H1 (cell line): ENCODE measurements around the gene PEX19. TPM values are rescaled to one million over a fixed set of nuclear protein-coding genes. Genes with fewer than 3 reads are reported as not detected.

ENCODE experiments used
- CTCF ChIA-PET: fragments of 300-600 bp; sonication (Branson Sonifier 250); formaldehyde crosslinking; loops from one replicate; lab custom pipeline; 2021; ENCODE audit not compliant: partially characterized antibody; lab: Charles Lee
- POLR2A ChIA-PET: fragments of 300-600 bp; sonication (Branson Sonifier 250); formaldehyde crosslinking; loops from one replicate; lab custom pipeline; 2021; ENCODE audit warnings: inconsistent platforms; ENCODE audit not compliant: partially characterized antibody; lab: Charles Lee
- DNase-seq, 2 experiments: peaks; one replicate each; pipeline versions ENCODE4 v3.0.0 to v3.0.0-alpha.2; 2010 to 2022; ENCODE audit warnings: low spot score in 2 of 2, low read depth in 1 of 2, mixed read lengths in 1 of 2
- FAIRE-seq: peaks from 2 replicates; lab custom pipeline; 2011; peaks lifted over from hg19 to GRCh38; lab: Jason Lieb, UNC
- H2AFZ ChIP-seq: 2 replicates; pipeline ENCODE4 v1.8.1; 2012; ENCODE audit warnings: low read length, inconsistent platforms
- H2AK5ac ChIP-seq: 2 replicates; pipeline ENCODE4 v1.6.1; 2013; ENCODE audit warnings: low read depth, low read length
- H2BK120ac ChIP-seq: replicated peaks from 2 replicates; pipeline ENCODE3; 2013; ENCODE audit warnings: low read depth, low read length, inconsistent platforms
- H2BK12ac ChIP-seq: 2 replicates; pipeline ENCODE4 v1.6.1; 2013; ENCODE audit warnings: low read depth, low read length
- H2BK15ac ChIP-seq: 2 replicates; pipeline ENCODE4 v1.6.1; 2013; ENCODE audit warnings: low read length
- H2BK20ac ChIP-seq: 2 replicates; pipeline ENCODE4 v1.6.1; 2013; ENCODE audit warnings: low read length
- H2BK5ac ChIP-seq: 2 replicates; pipeline ENCODE4 v1.6.1; 2013; ENCODE audit warnings: low read depth, low read length
- H3K14ac ChIP-seq: 2 replicates; pipeline ENCODE4 v1.6.1; 2013; ENCODE audit warnings: inconsistent platforms; ENCODE audit not compliant: insufficient read length
- H3K18ac ChIP-seq: 2 replicates; pipeline ENCODE4 v1.6.1; 2013; ENCODE audit warnings: low read length; ENCODE audit errors: extremely low read depth
- H3K23ac ChIP-seq: 2 replicates; pipeline ENCODE4 v1.6.1; 2013; ENCODE audit warnings: inconsistent platforms; ENCODE audit not compliant: insufficient read length
- H3K23me2 ChIP-seq: 2 replicates; pipeline ENCODE4 v1.6.1; 2013; ENCODE audit warnings: low read depth, low read length
- H3K27ac ChIP-seq: 2 replicates; pipeline ENCODE4 v1.6.1; 2011; ENCODE audit warnings: low read depth, low read length, inconsistent platforms
- H3K27me3 ChIP-seq, 4 experiments: replicated peaks in 1 of 4; 1 replicate in 1 of 4; 2 replicates in 3 of 4; pipeline versions ENCODE4 v1.6.1 to v1.8.1; 2011 to 2013; ENCODE audit warnings: low read length in 3 of 4, mild to moderate bottlenecking in 3 of 4, inconsistent platforms in 2 of 4, mixed read lengths in 2 of 4, moderate library complexity in 1 of 4; ENCODE audit not compliant: control insufficient read depth in 3 of 4, insufficient read depth in 3 of 4; ENCODE audit errors: extremely low read depth in 1 of 4
- H3K36me3 ChIP-seq, 4 experiments: 2 replicates each; pipeline versions ENCODE4 v1.6.1 to v1.8.1; 2011 to 2013; ENCODE audit warnings: mild to moderate bottlenecking in 4 of 4, low read length in 3 of 4, moderate library complexity in 2 of 4, control low read depth in 1 of 4, inconsistent platforms in 1 of 4; ENCODE audit not compliant: insufficient read depth in 4 of 4, control insufficient read depth in 2 of 4
- H3K4ac ChIP-seq: replicated peaks from 2 replicates; pipeline ENCODE3; 2013; ENCODE audit warnings: low read length, low read depth, mixed read lengths, inconsistent platforms; ENCODE audit not compliant: insufficient read length
- H3K4me1 ChIP-seq, 4 experiments: replicated peaks in 1 of 4; 1 replicate in 1 of 4; 2 replicates in 3 of 4; pipeline versions ENCODE4 v1.6.1 to v1.8.1; 2011 to 2013; ENCODE audit warnings: low read length in 3 of 4, inconsistent platforms in 2 of 4, mixed read lengths in 1 of 4; ENCODE audit not compliant: insufficient read depth in 4 of 4, control insufficient read depth in 3 of 4
- H3K4me2 ChIP-seq, 2 experiments: 2 replicates each; pipeline versions ENCODE4 v1.6.1 to v1.8.1; 2011 to 2013; ENCODE audit warnings: low read depth in 2 of 2, low read length in 2 of 2, control low read depth in 1 of 2, inconsistent platforms in 1 of 2, mild to moderate bottlenecking in 1 of 2; ENCODE audit not compliant: insufficient read depth in 1 of 2
- H3K4me3 ChIP-seq, 4 experiments: fragments of 200-600, 300-600 bp in 1 of 4; sonication (generic), shearing (Covaris generic), sonication (Bioruptor Twin) in 1 of 4; 2 replicates each; pipeline versions ENCODE4 v1.5.1 to v1.8.1; 2011 to 2016; ENCODE audit warnings: low read length in 4 of 4, low read depth in 3 of 4, control low read depth in 2 of 4, inconsistent platforms in 2 of 4, mild to moderate bottlenecking in 2 of 4, mixed read lengths in 1 of 4, moderate library complexity in 1 of 4; ENCODE audit not compliant: insufficient read depth in 2 of 4; ENCODE audit errors: extremely low read depth in 1 of 4
- H3K56ac ChIP-seq: replicated peaks from 2 replicates; pipeline ENCODE3; 2013; ENCODE audit warnings: low read depth, mild to moderate bottlenecking, mixed read lengths, low read length, inconsistent platforms; ENCODE audit not compliant: insufficient read length
- H3K79me1 ChIP-seq: 2 replicates; pipeline ENCODE4 v1.6.1; 2013; ENCODE audit warnings: low read depth, low read length, control low read depth
- H3K79me2 ChIP-seq, 2 experiments: 2 replicates each; pipeline versions ENCODE4 v1.6.1 to v1.8.1; 2012 to 2013; ENCODE audit warnings: low read length in 2 of 2, mild to moderate bottlenecking in 2 of 2, inconsistent platforms in 1 of 2; ENCODE audit not compliant: insufficient read depth in 2 of 2, control insufficient read depth in 1 of 2
- H3K9ac ChIP-seq, 4 experiments: replicated peaks in 1 of 4; 1 replicate in 1 of 4; 2 replicates in 3 of 4; pipeline versions ENCODE4 v1.6.1 to v1.8.1; 2011 to 2013; ENCODE audit warnings: low read depth in 3 of 4, low read length in 3 of 4, control low read depth in 2 of 4, mild to moderate bottlenecking in 2 of 4, moderate library complexity in 2 of 4, inconsistent platforms in 1 of 4; ENCODE audit errors: extremely low read depth in 1 of 4
- H3K9me3 ChIP-seq, 2 experiments: 2 replicates each; pipeline versions ENCODE4 v1.6.1 to v1.8.1; 2012 to 2013; ENCODE audit warnings: mild to moderate bottlenecking in 2 of 2, moderate library complexity in 2 of 2, control low read depth in 1 of 2, inconsistent platforms in 1 of 2, low read depth in 1 of 2, low read length in 1 of 2, mixed read lengths in 1 of 2; ENCODE audit not compliant: insufficient read depth in 2 of 2
- H4K20me1 ChIP-seq, 2 experiments: replicated peaks in 1 of 2; 2 replicates each; pipeline versions ENCODE3 to v1.8.1; 2011 to 2013; ENCODE audit warnings: inconsistent platforms in 2 of 2, low read length in 2 of 2, mild to moderate bottlenecking in 1 of 2; ENCODE audit not compliant: insufficient read depth in 2 of 2, control insufficient read depth in 1 of 2
- H4K5ac ChIP-seq: 2 replicates; pipeline ENCODE4 v1.6.1; 2013; ENCODE audit warnings: low read length, low read depth, mixed read lengths, inconsistent platforms; ENCODE audit not compliant: insufficient read length
- H4K8ac ChIP-seq: 2 replicates; pipeline ENCODE4 v1.8.0; 2013; ENCODE audit warnings: mild to moderate bottlenecking, moderate library complexity, low read length, inconsistent platforms; ENCODE audit not compliant: insufficient read depth; ENCODE audit errors: extremely low read depth
- H4K91ac ChIP-seq: replicated peaks from 2 replicates; pipeline ENCODE3; 2013; ENCODE audit warnings: low read length, mixed read lengths, inconsistent platforms; ENCODE audit not compliant: insufficient read length
- BCL11A ChIP-seq, 2 experiments: IDR thresholded peaks; one replicate each; pipeline ENCODE4 v1.6.1; 2011; ENCODE audit warnings: low read depth in 2 of 2, low read length in 2 of 2, mild to moderate bottlenecking in 2 of 2
- CHD1 ChIP-seq: IDR thresholded peaks from 2 replicates; pipeline ENCODE4 v1.6.1; 2012; ENCODE audit warnings: low read depth, low read length, improper control_type of control experiment
- EP300 ChIP-seq, 2 experiments: IDR thresholded peaks; 1 replicate in 1 of 2; 2 replicates in 1 of 2; pipeline ENCODE4 v1.6.1; 2011 to 2012; ENCODE audit warnings: low read depth in 2 of 2, low read length in 2 of 2, mild to moderate bottlenecking in 2 of 2, borderline replicate concordance in 1 of 2, inconsistent platforms in 1 of 2, moderate library complexity in 1 of 2
- GTF2F1 ChIP-seq: IDR thresholded peaks from 2 replicates; pipeline ENCODE4 v1.6.1; 2012; ENCODE audit warnings: low read depth, low read length, improper control_type of control experiment, borderline replicate concordance
- KDM1A ChIP-seq: fragments of 200-600, 300-600 bp; sonication (generic); IDR thresholded peaks from 2 replicates; pipeline ENCODE4 v1.7.1; 2016; ENCODE audit warnings: mild to moderate bottlenecking, low read length, borderline replicate concordance
- MAX ChIP-seq: IDR thresholded peaks from 2 replicates; pipeline ENCODE4 v1.6.1; 2012; ENCODE audit warnings: inconsistent platforms
- POLR2A ChIP-seq, 2 experiments: IDR thresholded peaks; 1 replicate in 1 of 2; 2 replicates in 1 of 2; pipeline ENCODE4 v1.6.1; 2011; ENCODE audit warnings: low read depth in 2 of 2, low read length in 2 of 2, mild to moderate bottlenecking in 2 of 2; ENCODE audit errors: control extremely low read depth in 1 of 2
- SP4 ChIP-seq: IDR thresholded peaks from 2 replicates; pipeline ENCODE4 v1.6.1; 2012; ENCODE audit warnings: low read length, inconsistent platforms
- TAF1 ChIP-seq: IDR thresholded peaks from 2 replicates; pipeline ENCODE4 v1.6.1; 2011; ENCODE audit warnings: mild to moderate bottlenecking, low read depth, low read length
- WGBS, 2 experiments: shearing (Covaris generic) in 1 of 2; methylation state at CpG; one replicate each; pipeline versions ENCODE4 v1.1.6 to v1.1.7; 2013 to 2015; ENCODE audit warnings: low lambda C conversion rate in 2 of 2, mixed read lengths in 2 of 2, inconsistent platforms in 1 of 2, low coverage in 1 of 2, missing lambda C conversion rate in 1 of 2; ENCODE audit not compliant: insufficient replicate concordance in 2 of 2, insufficient coverage in 1 of 2, insufficient read length in 1 of 2; ENCODE audit errors: extremely low coverage in 1 of 2, missing lambda C conversion rate in 1 of 2; 5-methylcytosine and 5-hydroxymethylcytosine counted together
- long read RNA-seq, 2 experiments: library from RNA in 1 of 2; library from capped mRNA in 1 of 2; stranded (forward); transcript quantifications; one replicate each; pipeline ENCODE4 v2.0.0, GENCODE V29; 2021; ENCODE audit warnings: inconsistent platforms in 1 of 2
- polyA minus RNA-seq, 3 experiments: library from RNA; depleted of rRNA, polyadenylated mRNA; stranded (reverse); fragments of >200 nt; gene quantifications; 1 replicate in 2 of 3; 2 replicates in 1 of 3; pipeline ENCODE4 v1.2.3, GENCODE V29; 2011
- polyA plus RNA-seq, 7 experiments: library from polyadenylated mRNA; depleted of rRNA in 3 of 7; stranded (reverse) in 5 of 7; unstranded in 2 of 7; fragments of >200 nt in 5 of 7; fragments of 200-250 nt in 2 of 7; gene quantifications; 1 replicate in 5 of 7; 2 replicates in 1 of 7; 4 replicates in 1 of 7; pipeline versions ENCODE4 v1.2.1 to v1.2.3, GENCODE V29; 2011 to 2013; ENCODE audit warnings: missing spikeins in 2 of 7, mixed read lengths in 2 of 7
- total RNA-seq: library from RNA; stranded (reverse); fragmentation: NEBNext Ultra II Directional; extraction: Animal tissue kit (Norgen Biotek cat#: 25700); gene quantifications from 2 replicates; pipeline ENCODE4 v1.2.1, GENCODE V29; 2021

PEX19 gene
- total RNA-seq (80.2 TPM in 2 replicates), polyA plus RNA-seq (2011; rRNA removed) (36.4 and 50.4 TPM in 2 replicates), polyA minus RNA-seq (2011; rRNA and poly(A)+ RNA removed) (76.8 and 97.3 TPM in 2 replicates)
- 48.4 TPM for polyA plus RNA-seq (2011; cell fraction: cytosol; rRNA removed)
- 35.9 TPM for polyA plus RNA-seq (2011; cell fraction: nucleus; rRNA removed)
- 55.8 to 63.3 TPM (median 57.7 TPM) in 4 replicates for polyA plus RNA-seq (2012, experiment 1 of 2)
- polyA plus RNA-seq (2012, experiment 2 of 2), result 34.3 TPM
- 33.4 TPM for polyA plus RNA-seq (2013, experiment 1 of 2)
- 32.0 TPM for polyA plus RNA-seq (2013, experiment 2 of 2)
- polyA minus RNA-seq (2011; cell fraction: cytosol; rRNA and poly(A)+ RNA removed), result 28.8 TPM
- 69.6 TPM for polyA minus RNA-seq (2011; cell fraction: nucleus; rRNA and poly(A)+ RNA removed)
- long read RNA-seq, experiment 1, transcript PEX19-201 (8 exons, 3,661 nt), result major isoform, 20 of 52 reads
- long read RNA-seq, experiment 1, partial matches to known transcripts, result 24 of 52 reads
- long read RNA-seq, experiment 1, other reads (novel, unspliced or antisense), result 7 of 52 reads
- long read RNA-seq, experiment 2, transcript PEX19-201 (8 exons, 3,661 nt), result major isoform, 26 of 31 reads
- long read RNA-seq, experiment 2, partial matches to known transcripts, result 1 of 31 reads
- long read RNA-seq, experiment 2, other reads (novel, unspliced or antisense), result 1 of 31 reads

GRCh38 chr1:160284782-160285344 is at the start of gene PEX19:
Gene PEX19 (minus strand): TSS chr1:160285133. CDS start chr1:160285124, 9 bp downstream.
- ChIA-PET CTCF (interaction anchor here (0.7 to 1.6 kb wide), 11 partner anchors 10 to 123 kb away, joined by 3 to 8 read pairs (median 3); no protein-coding TSS in a partner anchor), POLR2A (interaction anchor here (0.6 to 7.2 kb wide), 26 partner anchors 9 to 168 kb away, joined by 3 to 79 read pairs (median 3); partner anchors contain the start of genes ATP1A2, COPA, DCAF8 and NCSTN)
- Histone ChIP-seq H3K9me3 (no peaks in the 10 kb centered on the region), H2BK12ac (no peak within 1 kb of the TSS), H3K14ac (no peak within 1 kb of the TSS), H3K79me2 (peaks cover 0 to 15% of the 10 kb centered on the region in 2 experiments; a peak in 2 of 4 replicates), H3K9ac (peak within 1 kb of the TSS; percentile 86 to 94 (median 88)), H2AK5ac (no peak within 1 kb of the TSS), H3K27me3 (no peaks in the 10 kb centered on the region), H3K4me3 (peak within 1 kb of the TSS; percentile 87 to 98 (median 90)), H3K4ac (no peak within 1 kb of the TSS), H2BK120ac (no peak within 1 kb of the TSS), H3K79me1 (peaks cover 3% of the 10 kb centered on the region; the same call in 1 of the 2 replicates), H3K4me1 (peaks cover 5 to 6% (median 5%) of the 10 kb centered on the region in 4 experiments; a peak in 6 of 7 replicates), H3K23me2 (peaks cover 6% of the 10 kb centered on the region; the same call in 1 of the 2 replicates), H4K5ac (no peak within 1 kb of the TSS), H4K20me1 (peaks cover 0 to 3% of the 10 kb centered on the region in 2 experiments), H2BK15ac (no peak within 1 kb of the TSS; the same call in 1 of the 2 replicates), H4K91ac (no peak within 1 kb of the TSS), H3K36me3 (peaks cover 16 to 37% (median 31%) of the 10 kb centered on the region in 4 experiments), H2BK5ac (peak within 1 kb of the TSS; percentile 71), H2BK20ac (no peak within 1 kb of the TSS), H4K8ac (peak within 1 kb of the TSS; percentile 83; the same call in 1 of the 2 replicates), H3K56ac (peak within 1 kb of the TSS; percentile 22), H3K27ac (peak within 1 kb of the TSS; percentile 81), H2AFZ (peak within 1 kb of the TSS; percentile 68; the same call in 1 of the 2 replicates), H3K23ac (no peak within 1 kb of the TSS), H3K4me2 (peak within 1 kb of the TSS; percentile 82), H3K18ac (no peak within 1 kb of the TSS; the same call in 1 of the 2 replicates)
- 1% methylated on average over 27 of the region's 27 CpGs; no CpG with 5 or more reads in 1 of the 2 experiments for WGBS, 2 experiments
- FAIRE-seq (peak; percentile 63), DNase-seq (peak; percentile 86 to 95)
- TF ChIP-seq CHD1 (no peak; the same call in 1 of the 2 replicates), KDM1A (no peak), BCL11A (IDR thresholded peaks at IDR 0.05; ENCODE audit: low read depth in 2 of 2, low read length in 2 of 2) (no peak), MAX (no peak), POLR2A (IDR thresholded peaks at IDR 0.05; ENCODE audit: control extremely low read depth in 1 of 2, low read depth in 2 of 2, low read length in 2 of 2) (peak; percentile 87 to 91), EP300 (IDR thresholded peaks at IDR 0.05; ENCODE audit: borderline replicate concordance in 1 of 2, low read depth in 2 of 2, low read length in 2 of 2) (no peak), TAF1 (peak; percentile 93), GTF2F1 (no peak), SP4 (peak; percentile 58; the same call in 1 of the 2 replicates)
